ENCODE measurements around the gene SYNE2. TPM values are rescaled to one million over a fixed set of nuclear protein-coding genes. Genes with fewer than 3 reads are reported as not detected.

SYNE2 gene
- total RNA-seq, 2 donors from 2014 or later = 104 to 390 TPM

DNA sequence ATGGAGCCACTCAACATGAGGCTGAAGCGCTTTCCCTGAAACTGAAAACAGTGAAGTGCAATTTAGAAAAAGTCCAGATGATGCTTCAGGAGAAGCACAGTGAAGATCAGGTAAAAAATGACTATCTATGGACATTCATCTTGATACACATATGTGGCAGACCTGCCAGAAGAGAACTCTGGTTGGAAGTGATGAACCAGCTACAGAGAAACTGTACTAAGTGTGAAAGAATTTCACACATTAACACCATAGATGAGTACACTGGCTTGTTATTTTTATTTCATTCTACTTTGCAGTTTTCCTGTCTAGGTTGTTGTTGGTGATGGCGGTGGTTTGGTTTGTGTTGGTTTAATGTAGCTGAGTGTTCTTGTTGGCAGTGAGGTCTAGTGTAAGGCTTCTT lies 266.7 kb downstream of the SYNE2 start:
- Histone ChIP-seq H3K36me3 (no peaks in the 10 kb centered on the region), H3K27ac (no peak overlapping the region), H3K4me1 (replicated peaks) (peaks cover 5% of the 10 kb centered on the region), H3K4me3 (no peak overlapping the region), H3K9me3 (no peaks in the 10 kb centered on the region), H3K27me3 (replicated peaks; ENCODE audit: insufficient read depth) (no peaks in the 10 kb centered on the region)
- TF ChIP-seq, protein P1, sequence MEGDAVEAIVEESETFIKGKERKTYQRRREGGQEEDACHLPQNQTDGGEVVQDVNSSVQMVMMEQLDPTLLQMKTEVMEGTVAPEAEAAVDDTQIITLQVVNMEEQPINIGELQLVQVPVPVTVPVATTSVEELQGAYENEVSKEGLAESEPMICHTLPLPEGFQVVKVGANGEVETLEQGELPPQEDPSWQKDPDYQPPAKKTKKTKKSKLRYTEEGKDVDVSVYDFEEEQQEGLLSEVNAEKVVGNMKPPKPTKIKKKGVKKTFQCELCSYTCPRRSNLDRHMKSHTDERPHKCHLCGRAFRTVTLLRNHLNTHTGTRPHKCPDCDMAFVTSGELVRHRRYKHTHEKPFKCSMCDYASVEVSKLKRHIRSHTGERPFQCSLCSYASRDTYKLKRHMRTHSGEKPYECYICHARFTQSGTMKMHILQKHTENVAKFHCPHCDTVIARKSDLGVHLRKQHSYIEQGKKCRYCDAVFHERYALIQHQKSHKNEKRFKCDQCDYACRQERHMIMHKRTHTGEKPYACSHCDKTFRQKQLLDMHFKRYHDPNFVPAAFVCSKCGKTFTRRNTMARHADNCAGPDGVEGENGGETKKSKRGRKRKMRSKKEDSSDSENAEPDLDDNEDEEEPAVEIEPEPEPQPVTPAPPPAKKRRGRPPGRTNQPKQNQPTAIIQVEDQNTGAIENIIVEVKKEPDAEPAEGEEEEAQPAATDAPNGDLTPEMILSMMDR (IDR thresholded peaks at IDR 0.05) = no peak
- TF ChIP-seq POLR2AphosphoS5 (IDR thresholded peaks at IDR 0.05) (no peak), POLR2A (IDR thresholded peaks at IDR 0.05) (no peak)
- intact Hi-C loops (cut with DNase I) = no loop called here
- DNase-seq (ENCODE audit: low spot score) = no peak
- WGBS = 98% methylated on average over 2 of the region's 2 CpGs

DNA sequence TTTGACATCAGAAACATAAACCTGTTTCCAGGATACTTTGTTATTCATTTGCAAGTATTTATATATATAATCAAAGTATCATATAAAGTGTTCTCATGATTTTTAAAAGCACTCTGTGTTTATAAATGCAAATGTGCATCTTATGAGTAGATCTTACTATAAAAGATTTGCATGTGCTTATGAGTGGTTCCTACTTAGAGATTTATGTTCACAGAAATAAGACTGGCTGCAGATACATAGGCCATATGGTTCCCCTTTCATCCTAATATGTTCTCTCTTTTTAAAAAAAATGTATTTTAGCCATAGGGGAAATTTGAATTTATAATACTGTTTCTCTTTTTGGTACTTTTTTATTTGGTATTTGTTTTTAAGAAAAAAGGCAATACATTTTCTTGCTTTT lies 267.2 kb downstream of the SYNE2 start:
- no peaks in the 10 kb centered on the region for H3K9me3 ChIP-seq
- no peak for TF ChIP-seq POLR2AphosphoS5 (IDR thresholded peaks at IDR 0.05)
- DNase-seq (ENCODE audit: low spot score) = no peak
- H3K27me3 ChIP-seq (replicated peaks; ENCODE audit: insufficient read depth) = no peaks in the 10 kb centered on the region
- no peak overlapping the region for H3K27ac ChIP-seq
- intact Hi-C loops (cut with DNase I) = no loop called here
- peaks cover 5% of the 10 kb centered on the region for H3K4me1 ChIP-seq (replicated peaks)
- H3K4me3 ChIP-seq = no peak overlapping the region
- no peaks in the 10 kb centered on the region for H3K36me3 ChIP-seq

DNA sequence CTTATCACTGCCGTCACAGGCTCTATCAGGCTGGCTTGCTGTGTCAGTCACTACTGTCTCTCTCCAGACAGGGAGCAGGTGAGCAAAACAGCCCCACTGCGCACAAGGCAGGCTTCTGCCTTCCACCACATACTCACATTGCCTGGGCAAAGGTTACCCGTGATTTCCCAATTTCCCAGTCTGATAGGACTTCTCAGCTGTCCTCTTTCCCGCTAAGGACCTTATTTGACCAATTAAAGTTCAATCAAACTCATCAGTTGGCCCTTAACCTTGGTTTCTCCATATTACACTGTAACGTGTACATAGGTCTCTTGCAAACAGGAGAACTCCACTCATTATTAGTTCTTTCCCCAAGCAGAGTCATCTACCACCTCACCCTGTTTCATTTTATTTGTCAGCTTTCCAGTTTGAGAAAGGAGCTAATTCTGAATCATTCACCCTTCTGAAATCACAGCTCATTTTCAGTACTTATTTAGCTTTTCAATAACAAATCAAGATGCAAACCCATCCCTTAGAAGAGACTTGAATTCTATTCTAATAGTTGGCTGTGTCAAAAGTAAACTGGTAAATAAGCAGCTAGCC lies 270.5 kb downstream of the SYNE2 start:
- Histone ChIP-seq H3K27me3 (replicated peaks; ENCODE audit: insufficient read depth) (no peaks in the 10 kb centered on the region), H3K4me3 (no peak overlapping the region), H3K27ac (no peak overlapping the region), H3K36me3 (no peaks in the 10 kb centered on the region), H3K9me3 (no peaks in the 10 kb centered on the region), H3K4me1 (replicated peaks) (peaks cover 5% of the 10 kb centered on the region)
- WGBS = 94% methylated on average over 5 of the region's 5 CpGs
- no peak for DNase-seq (ENCODE audit: low spot score)
- no peak for TF ChIP-seq POLR2AphosphoS5 (IDR thresholded peaks at IDR 0.05)
- TF ChIP-seq POLR2A (IDR thresholded peaks at IDR 0.05) = no peak
- TF ChIP-seq, protein P1 (IDR thresholded peaks at IDR 0.05) = no peak
- intact Hi-C loops (cut with DNase I) = no loop called here

DNA sequence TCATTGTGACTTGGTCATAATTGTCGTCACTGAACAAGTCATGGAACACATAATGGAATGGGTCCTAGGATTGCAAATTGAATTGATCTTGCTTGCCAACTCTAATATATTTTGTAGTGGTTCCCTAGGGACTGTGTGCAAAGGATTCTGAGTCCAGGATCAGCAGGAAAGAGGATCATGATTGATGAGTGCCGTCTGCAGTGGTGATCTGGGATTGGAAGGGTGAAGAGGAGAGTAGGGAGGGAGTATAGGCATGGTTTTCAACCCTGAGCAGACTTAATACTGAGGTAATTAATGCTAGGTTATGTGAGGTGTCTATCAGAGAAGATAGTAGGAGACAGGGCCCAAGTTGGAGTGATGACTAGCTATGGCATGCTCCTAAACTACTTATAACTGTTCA lies 272.5 kb downstream of the SYNE2 start:
- H3K27ac ChIP-seq = no peak overlapping the region
- intact Hi-C loops (cut with DNase I) = no loop called here
- no peak for DNase-seq (ENCODE audit: low spot score)
- no peaks in the 10 kb centered on the region for H3K9me3 ChIP-seq
- TF ChIP-seq POLR2A (IDR thresholded peaks at IDR 0.05) (no peak), POLR2AphosphoS5 (IDR thresholded peaks at IDR 0.05) (no peak)
- TF ChIP-seq, protein P1 (IDR thresholded peaks at IDR 0.05) = no peak
- H3K27me3 ChIP-seq (replicated peaks; ENCODE audit: insufficient read depth) = no peaks in the 10 kb centered on the region
- WGBS = 96% methylated on average over 2 of the region's 2 CpGs
- H3K4me1 ChIP-seq (replicated peaks) = peaks cover 5% of the 10 kb centered on the region
- no peak overlapping the region for H3K4me3 ChIP-seq
- H3K36me3 ChIP-seq = no peaks in the 10 kb centered on the region

DNA sequence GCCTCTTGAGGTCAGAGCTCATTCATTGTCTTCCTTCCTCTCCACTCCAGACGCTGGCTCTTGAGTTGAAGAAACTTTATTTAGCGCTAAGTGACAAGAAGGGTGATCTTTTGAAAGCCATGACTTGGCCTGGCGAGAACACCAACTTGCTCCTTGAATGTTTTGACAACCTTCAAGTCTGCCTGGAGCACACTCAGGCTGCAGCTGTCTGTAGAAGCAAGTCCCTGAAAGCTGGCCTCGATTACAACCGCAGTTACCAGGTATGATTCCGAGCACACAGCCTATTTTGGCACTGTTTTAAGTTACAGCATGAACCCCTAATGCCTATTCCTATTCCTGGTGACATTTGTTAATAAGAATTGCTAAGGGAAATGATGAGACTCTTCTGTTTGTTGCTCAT lies 273.7 kb downstream of the SYNE2 start:
- no peak for DNase-seq (ENCODE audit: low spot score)
- intact Hi-C loops (cut with DNase I) = no loop called here

More for the DNA sequence above, 273.7 kb downstream of the SYNE2 start:
- Histone ChIP-seq H3K4me3 (no peak overlapping the region), H3K27me3 (replicated peaks; ENCODE audit: insufficient read depth) (no peaks in the 10 kb centered on the region), H3K27ac (no peak overlapping the region), H3K36me3 (no peaks in the 10 kb centered on the region), H3K9me3 (no peaks in the 10 kb centered on the region), H3K4me1 (replicated peaks) (peaks cover 5% of the 10 kb centered on the region)
- TF ChIP-seq POLR2AphosphoS5 (IDR thresholded peaks at IDR 0.05) (no peak), POLR2A (IDR thresholded peaks at IDR 0.05) (no peak)
- TF ChIP-seq, protein P1 (IDR thresholded peaks at IDR 0.05) = no peak
- WGBS = 96% methylated on average over 6 of the region's 6 CpGs

Measured in prostate gland (tissue), 2 donors.